ENCODE measurements around the gene SLC5A10. TPM values are rescaled to one million over a fixed set of nuclear protein-coding genes. Genes with fewer than 3 reads are reported as not detected.

Gene SLC5A10
- total RNA-seq, 4 donors from 2014 or later: 0.31 to 1.5 (median 0.94) TPM

DNA sequence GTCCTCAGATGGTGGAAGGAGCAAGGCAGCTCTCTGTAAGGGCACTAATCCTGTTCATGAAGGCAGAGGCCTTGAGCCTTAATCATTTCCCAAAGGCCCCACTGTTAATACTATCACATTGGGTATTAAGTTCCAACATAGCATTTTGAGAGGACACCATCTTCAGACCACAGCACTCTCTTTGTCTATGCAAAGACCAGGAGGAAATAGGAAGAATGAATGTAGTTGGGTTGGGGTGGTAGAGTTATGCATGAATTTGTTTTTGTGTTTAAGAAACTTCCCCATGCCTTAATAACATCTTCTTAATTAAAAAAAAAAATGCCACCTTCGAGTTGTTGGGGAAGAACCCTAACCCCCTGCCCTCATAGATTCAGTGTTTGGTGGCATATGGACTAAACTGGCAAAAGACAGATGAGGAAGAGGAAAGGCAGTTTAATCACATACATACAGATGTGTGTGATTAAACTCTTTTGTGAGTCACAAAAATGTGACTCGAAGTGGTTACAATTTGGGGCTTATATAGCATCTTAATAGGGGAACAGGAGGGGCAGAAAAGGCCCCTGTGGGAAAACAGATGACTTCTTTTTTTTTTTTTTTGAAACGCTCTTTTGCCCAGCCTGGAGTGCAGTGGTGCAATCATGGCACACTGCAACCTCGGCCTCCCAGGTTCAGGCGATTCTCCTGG lies 35.0 kb upstream of the SLC5A10 start:
- no peak for DNase-seq (ENCODE audit: low spot score in 2 of 2)
- peaks cover 6% of the 10 kb centered on the region for H3K4me1 ChIP-seq
- TF ChIP-seq EP300 (IDR thresholded peaks at IDR 0.05) (no peak), POLR2AphosphoS5 (IDR thresholded peaks at IDR 0.05) (no peak), POLR2A (IDR thresholded peaks at IDR 0.05) (no peak), CTCF (IDR thresholded peaks at IDR 0.05) (no peak)
- 72% methylated on average over 5 of the region's 5 CpGs for WGBS
- no peaks in the 10 kb centered on the region for H3K27me3 ChIP-seq
- no peaks in the 10 kb centered on the region for H3K9me3 ChIP-seq
- no peak overlapping the region for H3K4me3 ChIP-seq
- H3K27ac ChIP-seq: no peak overlapping the region
- peaks cover 51% of the 10 kb centered on the region for H3K36me3 ChIP-seq

DNA sequence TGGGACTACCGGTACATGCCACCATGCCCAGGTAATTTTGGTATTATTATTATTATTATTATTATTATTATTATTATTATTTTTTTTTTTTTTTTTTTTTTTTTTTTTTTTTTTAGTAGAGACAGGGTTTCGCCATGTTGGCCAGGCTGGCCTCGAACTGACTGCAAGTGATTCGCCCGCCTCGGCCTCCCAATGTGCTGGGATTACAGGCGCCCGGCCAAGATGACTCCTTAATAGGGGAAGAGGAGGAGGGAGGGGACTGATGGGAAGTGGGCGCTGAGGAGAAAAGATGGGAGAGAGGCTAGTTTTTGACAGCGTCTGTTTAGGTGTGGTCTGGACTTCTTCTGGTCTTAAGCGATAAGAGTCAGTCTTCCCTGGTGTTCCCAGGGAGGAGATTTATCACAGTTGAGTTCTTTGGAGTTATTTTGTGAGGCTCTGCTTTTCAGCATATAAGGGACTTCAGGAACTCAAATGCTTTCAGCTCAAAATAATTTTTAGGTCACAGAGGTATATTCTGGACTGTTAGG lies 34.4 kb upstream of the SLC5A10 start:
- Histone ChIP-seq H3K36me3 (peaks cover 45% of the 10 kb centered on the region), H3K27ac (no peak overlapping the region), H3K4me3 (no peak overlapping the region), H3K9me3 (no peaks in the 10 kb centered on the region), H3K4me1 (peaks cover 6% of the 10 kb centered on the region), H3K27me3 (no peaks in the 10 kb centered on the region)
- TF ChIP-seq POLR2AphosphoS5 (IDR thresholded peaks at IDR 0.05) (no peak), POLR2A (IDR thresholded peaks at IDR 0.05) (no peak), CTCF (IDR thresholded peaks at IDR 0.05) (no peak)
- 90% methylated on average over 11 of the region's 11 CpGs for WGBS
- no peak for DNase-seq (ENCODE audit: low spot score in 2 of 2)

GRCh38 chr17:18919963-18920362 lies 32.0 kb upstream of the SLC5A10 start:
- DNase-seq (ENCODE audit: low spot score in 2 of 2): no peak
- Histone ChIP-seq H3K27me3 (no peaks in the 10 kb centered on the region), H3K9me3 (no peaks in the 10 kb centered on the region), H3K4me1 (peaks cover 6% of the 10 kb centered on the region), H3K27ac (no peak overlapping the region), H3K36me3 (peaks cover 37% of the 10 kb centered on the region), H3K4me3 (no peak overlapping the region)
- no peak for TF ChIP-seq CTCF (IDR thresholded peaks at IDR 0.05)
- TF ChIP-seq POLR2AphosphoS5 (IDR thresholded peaks at IDR 0.05): no peak
- no peak for TF ChIP-seq POLR2A (IDR thresholded peaks at IDR 0.05)
- TF ChIP-seq EP300 (IDR thresholded peaks at IDR 0.05): no peak
- WGBS: 71% methylated on average over 6 of the region's 6 CpGs

DNA sequence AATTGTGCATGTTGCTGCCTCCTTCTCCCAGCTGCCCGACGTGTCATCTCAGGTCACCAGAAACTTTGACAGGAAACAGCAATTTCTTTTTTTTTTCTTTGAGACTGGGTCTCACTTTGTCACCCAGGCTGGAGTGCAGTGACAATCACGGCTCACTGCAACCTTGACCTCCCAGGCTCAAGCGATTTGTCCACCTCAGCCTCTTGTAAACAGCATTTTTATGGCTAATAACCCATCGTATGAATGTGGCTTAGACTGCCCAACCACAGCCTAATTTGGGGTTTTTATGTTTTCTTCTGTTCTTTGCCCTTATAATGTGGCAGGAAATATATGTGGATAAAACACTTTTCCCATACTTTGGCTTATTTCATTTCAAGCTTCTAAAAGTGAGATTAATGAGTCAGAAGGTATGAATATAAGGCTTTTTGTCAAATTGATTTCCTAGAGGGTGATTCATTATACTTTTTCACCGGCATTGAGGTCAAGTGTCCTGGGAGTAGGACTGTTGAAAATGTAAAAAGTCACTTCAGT lies 31.0 kb upstream of the SLC5A10 start:
- Histone ChIP-seq H3K4me3 (no peak overlapping the region), H3K27me3 (no peaks in the 10 kb centered on the region), H3K27ac (no peak overlapping the region), H3K36me3 (peaks cover 29% of the 10 kb centered on the region), H3K4me1 (peaks cover 6% of the 10 kb centered on the region), H3K9me3 (no peaks in the 10 kb centered on the region)
- no peak for TF ChIP-seq EP300 (IDR thresholded peaks at IDR 0.05)
- TF ChIP-seq POLR2A (IDR thresholded peaks at IDR 0.05): no peak
- no peak for TF ChIP-seq CTCF (IDR thresholded peaks at IDR 0.05)
- TF ChIP-seq POLR2AphosphoS5 (IDR thresholded peaks at IDR 0.05): no peak
- 52% methylated on average over 6 of the region's 6 CpGs for WGBS
- no peak for DNase-seq (ENCODE audit: low spot score in 2 of 2)

- H3K9me3 ChIP-seq: no peaks in the 10 kb centered on the region
- H3K36me3 ChIP-seq: peaks cover 26% of the 10 kb centered on the region
- no peak overlapping the region for H3K4me3 ChIP-seq
- no peak overlapping the region for H3K27ac ChIP-seq
- H3K27me3 ChIP-seq: no peaks in the 10 kb centered on the region
- TF ChIP-seq EP300 (IDR thresholded peaks at IDR 0.05) (no peak), POLR2A (IDR thresholded peaks at IDR 0.05) (no peak), CTCF (IDR thresholded peaks at IDR 0.05) (no peak), POLR2AphosphoS5 (IDR thresholded peaks at IDR 0.05) (no peak)
- 74% methylated on average over 2 of the region's 2 CpGs for WGBS
- no peak for DNase-seq (ENCODE audit: low spot score in 2 of 2)
- peaks cover 6% of the 10 kb centered on the region for H3K4me1 ChIP-seq
Measured at GRCh38 chr17:18921485-18921884, 30.5 kb upstream of the SLC5A10 start.
